Measurements from ENCODE around the gene TRMT11. TPM values are rescaled to one million over a fixed set of nuclear protein-coding genes. Genes with fewer than 3 reads are reported as not detected.

The TRMT11 gene
- total RNA-seq, 1 experiment from 2014 or later, result 17.9 TPM

GRCh38 chr6:126072172-126072571 lies 85.8 kb downstream of the TRMT11 start:
- intact Hi-C loops (cut with micrococcal nuclease), result no loop called here
- H3K4me3 ChIP-seq (ENCODE audit: low read length), result no peak overlapping the region
- ChIA-PET POLR2A (ENCODE audit: unreplicated experiment) (interaction anchor here (0.6 kb wide), 1 partner anchor 42 kb away, joined by 6 read pairs; no protein-coding TSS in a partner anchor), CTCF (no interaction called here)
- DNase-seq, result no peak
- no peak overlapping the region for H3K27ac ChIP-seq (ENCODE audit: low read length)
- H3K36me3 ChIP-seq (ENCODE audit: low read depth, low read length), result no peaks in the 10 kb centered on the region
- ATAC-seq, result no peak
- no peaks in the 10 kb centered on the region for H3K9me3 ChIP-seq (ENCODE audit: low read length)
- no peaks in the 10 kb centered on the region for H4K20me1 ChIP-seq (ENCODE audit: low read length)
- no peak overlapping the region for H3K4me2 ChIP-seq (ENCODE audit: low read length)
- no peak for TF ChIP-seq EZH2phosphoT487 (IDR thresholded peaks at IDR 0.05; ENCODE audit: borderline replicate concordance, low read length)
- TF ChIP-seq, protein P1, sequence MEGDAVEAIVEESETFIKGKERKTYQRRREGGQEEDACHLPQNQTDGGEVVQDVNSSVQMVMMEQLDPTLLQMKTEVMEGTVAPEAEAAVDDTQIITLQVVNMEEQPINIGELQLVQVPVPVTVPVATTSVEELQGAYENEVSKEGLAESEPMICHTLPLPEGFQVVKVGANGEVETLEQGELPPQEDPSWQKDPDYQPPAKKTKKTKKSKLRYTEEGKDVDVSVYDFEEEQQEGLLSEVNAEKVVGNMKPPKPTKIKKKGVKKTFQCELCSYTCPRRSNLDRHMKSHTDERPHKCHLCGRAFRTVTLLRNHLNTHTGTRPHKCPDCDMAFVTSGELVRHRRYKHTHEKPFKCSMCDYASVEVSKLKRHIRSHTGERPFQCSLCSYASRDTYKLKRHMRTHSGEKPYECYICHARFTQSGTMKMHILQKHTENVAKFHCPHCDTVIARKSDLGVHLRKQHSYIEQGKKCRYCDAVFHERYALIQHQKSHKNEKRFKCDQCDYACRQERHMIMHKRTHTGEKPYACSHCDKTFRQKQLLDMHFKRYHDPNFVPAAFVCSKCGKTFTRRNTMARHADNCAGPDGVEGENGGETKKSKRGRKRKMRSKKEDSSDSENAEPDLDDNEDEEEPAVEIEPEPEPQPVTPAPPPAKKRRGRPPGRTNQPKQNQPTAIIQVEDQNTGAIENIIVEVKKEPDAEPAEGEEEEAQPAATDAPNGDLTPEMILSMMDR (conservative IDR thresholded peaks at IDR 0.05; ENCODE audit: low read depth, low read length), result no peak
- TF ChIP-seq EZH2 (IDR thresholded peaks at IDR 0.05; ENCODE audit: low read length, unreplicated experiment), result no peak
- H3K4me1 ChIP-seq (ENCODE audit: insufficient read depth, low read length), result no peaks in the 10 kb centered on the region
- H3K79me2 ChIP-seq (ENCODE audit: low read length), result no peaks in the 10 kb centered on the region
- H3K9me2 ChIP-seq (replicated peaks; ENCODE audit: low read length), result no peaks in the 10 kb centered on the region
- H3F3A ChIP-seq (ENCODE audit: low read length, unreplicated experiment), result no peaks in the 10 kb centered on the region
- H3K9ac ChIP-seq (ENCODE audit: low read length), result no peak overlapping the region
- BruUV-seq (replicated peaks), result no TSS peak
- H2AFZ ChIP-seq (ENCODE audit: low read length), result no peak overlapping the region
- H3K27me3 ChIP-seq (ENCODE audit: low read length), result no peaks in the 10 kb centered on the region

DNA sequence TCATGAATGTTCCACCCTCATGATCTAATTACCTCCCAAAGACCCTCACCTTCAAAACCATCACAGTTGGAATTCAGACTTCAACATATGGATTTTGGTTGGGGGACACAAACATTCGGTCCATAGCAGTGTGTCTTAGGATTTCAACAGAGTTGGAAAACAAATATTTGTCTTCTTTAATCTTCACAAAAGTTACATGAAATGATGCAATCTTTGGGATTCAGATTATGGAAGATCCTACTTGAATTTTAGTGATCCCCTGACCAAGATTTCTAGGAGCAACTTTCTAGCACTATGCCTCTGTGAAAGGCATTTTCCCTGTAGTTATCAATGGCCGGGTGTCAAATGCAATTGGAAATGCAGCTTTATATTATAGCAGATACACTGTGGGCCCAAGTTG lies 86.5 kb downstream of the TRMT11 start:
- DNase-seq (no peak), ATAC-seq (no peak)
- H3K9ac ChIP-seq (ENCODE audit: low read length), result no peak overlapping the region
- no peak overlapping the region for H2AFZ ChIP-seq (ENCODE audit: low read length)
- H3K27me3 ChIP-seq (ENCODE audit: low read length), result no peaks in the 10 kb centered on the region
- H3K79me2 ChIP-seq (ENCODE audit: low read length), result no peaks in the 10 kb centered on the region
- ChIA-PET POLR2A (ENCODE audit: unreplicated experiment) (no interaction called here), CTCF (no interaction called here)
- H3F3A ChIP-seq (ENCODE audit: low read length, unreplicated experiment), result no peaks in the 10 kb centered on the region
- H4K20me1 ChIP-seq (ENCODE audit: low read length), result no peaks in the 10 kb centered on the region
- no TSS peak for BruUV-seq (replicated peaks)
- no peak overlapping the region for H3K4me3 ChIP-seq (ENCODE audit: low read length)
- no peaks in the 10 kb centered on the region for H3K9me2 ChIP-seq (replicated peaks; ENCODE audit: low read length)
- no peak overlapping the region for H3K4me2 ChIP-seq (ENCODE audit: low read length)
- intact Hi-C loops (cut with micrococcal nuclease), result no loop called here
- TF ChIP-seq, protein P1 (conservative IDR thresholded peaks at IDR 0.05; ENCODE audit: low read depth, low read length), result no peak
- no peak for TF ChIP-seq EZH2 (IDR thresholded peaks at IDR 0.05; ENCODE audit: low read length, unreplicated experiment)
- no peak for TF ChIP-seq EZH2phosphoT487 (IDR thresholded peaks at IDR 0.05; ENCODE audit: borderline replicate concordance, low read length)
- no peaks in the 10 kb centered on the region for H3K4me1 ChIP-seq (ENCODE audit: insufficient read depth, low read length)
- no peak overlapping the region for H3K27ac ChIP-seq (ENCODE audit: low read length)
- H3K36me3 ChIP-seq (ENCODE audit: low read depth, low read length), result no peaks in the 10 kb centered on the region
- no peaks in the 10 kb centered on the region for H3K9me3 ChIP-seq (ENCODE audit: low read length)

DNA sequence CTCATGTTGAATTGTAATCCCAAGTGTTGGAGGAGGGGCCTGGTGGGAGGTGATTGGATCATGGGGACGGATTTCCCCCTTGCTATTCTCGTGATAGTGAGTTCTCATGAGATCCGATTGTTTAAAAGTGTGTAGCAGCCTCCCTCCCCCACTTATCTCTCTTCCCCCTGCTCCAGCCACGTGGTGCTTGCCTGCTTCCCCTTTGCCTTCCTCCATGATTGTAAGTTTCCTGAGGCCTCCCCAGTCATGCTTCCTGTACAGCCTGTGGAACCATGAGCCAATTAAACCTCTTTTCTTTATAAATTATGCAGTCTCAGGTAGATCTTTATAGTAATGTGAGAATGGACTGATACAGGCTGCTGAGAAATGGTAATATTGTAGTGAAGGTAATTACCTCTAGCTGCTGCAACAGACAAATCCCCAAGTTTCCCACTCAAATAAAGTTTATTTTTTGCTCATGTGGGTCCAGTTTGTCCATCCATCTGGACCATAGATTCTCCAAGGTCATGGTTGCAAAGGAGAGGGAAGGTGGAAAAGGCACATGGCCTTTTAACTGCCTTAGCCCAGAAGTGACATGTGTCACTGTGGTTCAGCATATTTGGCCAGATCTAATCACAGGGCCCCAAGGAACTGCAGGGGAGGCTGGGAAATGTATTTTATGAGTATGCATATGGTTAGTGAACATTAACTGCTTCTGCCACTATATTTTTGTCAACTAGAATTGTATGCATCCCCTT lies 89.2 kb downstream of the TRMT11 start:
- Histone ChIP-seq H2AFZ (ENCODE audit: low read length) (no peak overlapping the region), H3K4me1 (ENCODE audit: insufficient read depth, low read length) (no peaks in the 10 kb centered on the region), H3K9me3 (ENCODE audit: low read length) (no peaks in the 10 kb centered on the region), H3K9me2 (replicated peaks; ENCODE audit: low read length) (no peaks in the 10 kb centered on the region), H3K27ac (ENCODE audit: low read length) (no peak overlapping the region), H3K4me3 (ENCODE audit: low read length) (no peak overlapping the region), H3F3A (ENCODE audit: low read length, unreplicated experiment) (no peaks in the 10 kb centered on the region), H4K20me1 (ENCODE audit: low read length) (no peaks in the 10 kb centered on the region), H3K27me3 (ENCODE audit: low read length) (no peaks in the 10 kb centered on the region), H3K9ac (ENCODE audit: low read length) (no peak overlapping the region), H3K79me2 (ENCODE audit: low read length) (no peaks in the 10 kb centered on the region), H3K4me2 (ENCODE audit: low read length) (no peak overlapping the region), H3K36me3 (ENCODE audit: low read depth, low read length) (no peaks in the 10 kb centered on the region)
- intact Hi-C loops (cut with micrococcal nuclease), result no loop called here
- CTCF ChIA-PET, result no interaction called here
- DNase-seq (no peak), ATAC-seq (no peak)
- TF ChIP-seq EZH2phosphoT487 (IDR thresholded peaks at IDR 0.05; ENCODE audit: borderline replicate concordance, low read length) (no peak), EZH2 (IDR thresholded peaks at IDR 0.05; ENCODE audit: low read length, unreplicated experiment) (no peak)
- TF ChIP-seq, protein P1 (conservative IDR thresholded peaks at IDR 0.05; ENCODE audit: low read depth, low read length), result no peak
- BruUV-seq (replicated peaks), result no TSS peak
- POLR2A ChIA-PET (ENCODE audit: unreplicated experiment), result no interaction called here
